ENCODE data around the gene C5orf22.

DNA sequence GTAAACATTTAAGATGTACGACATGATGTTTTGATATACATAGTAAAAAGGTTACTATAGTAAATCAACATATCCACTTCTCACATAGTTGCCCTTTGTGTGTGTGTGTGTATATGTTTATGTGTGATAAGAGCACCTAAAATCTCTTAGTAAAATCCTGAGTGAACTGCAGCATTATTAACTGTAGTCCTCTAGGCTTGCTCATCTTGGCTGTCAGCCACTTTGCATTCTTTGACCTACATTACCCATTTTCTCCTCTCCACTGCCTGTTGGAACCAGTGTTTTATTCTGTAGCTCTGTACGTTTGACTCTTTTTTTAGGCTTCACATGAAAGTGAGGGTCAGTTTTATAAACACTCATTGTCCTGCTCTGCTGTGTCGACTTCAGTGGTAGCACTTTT is 24.4 kb downstream of the C5orf22 start:
- TF ChIP-seq GATA2 (IDR thresholded peaks at IDR 0.05; ENCODE audit: low read depth, low read length) (no peak), GATA3 (IDR thresholded peaks at IDR 0.05; ENCODE audit: low read depth, low read length) (no peak)
